CD14-positive monocyte (primary cell): ENCODE measurements around the gene DCTN2. TPM values are rescaled to one million over a fixed set of nuclear protein-coding genes. Genes with fewer than 3 reads are reported as not detected.
A peak's percentile ranks its signal among the peaks of the same experiment; 100 is the strongest.

Experiments used
- DNase-seq, 3 donors: peaks; one replicate each; pipeline ENCODE4 v3.0.0-alpha.2; 2011 to 2022
- H2AFZ ChIP-seq: 2 replicates; pipeline ENCODE4 v1.6.0; 2012; ENCODE audit warnings: mild to moderate bottlenecking, low read depth, low read length, inconsistent platforms; ENCODE audit not compliant: insufficient read depth, poor library complexity, severe bottlenecking
- H3K27ac ChIP-seq, 2 donors: 1 replicate in 1 of 2; 2 replicates in 1 of 2; pipeline ENCODE4 v1.5.1; 2012 to 2013; ENCODE audit warnings: low read length in 2 of 2, control low read depth in 1 of 2, inconsistent platforms in 1 of 2, low read depth in 1 of 2, mild to moderate bottlenecking in 1 of 2
- H3K27me3 ChIP-seq, 2 donors: one replicate each; pipeline versions ENCODE4 v1.6.0 to v1.6.1; 2011 to 2013; ENCODE audit warnings: low read length in 2 of 2; ENCODE audit not compliant: control insufficient read depth in 2 of 2, insufficient read depth in 2 of 2
- H3K36me3 ChIP-seq, 2 donors: replicated peaks in 1 of 2; 1 replicate in 1 of 2; 2 replicates in 1 of 2; pipeline versions ENCODE4 v1.5.1 to v1.6.1; 2012 to 2013; ENCODE audit warnings: low read length in 2 of 2, control low read depth in 1 of 2, inconsistent platforms in 1 of 2, mild to moderate bottlenecking in 1 of 2; ENCODE audit not compliant: insufficient read depth in 2 of 2, control insufficient read depth in 1 of 2
- H3K4me1 ChIP-seq, 2 donors: 1 replicate in 1 of 2; 2 replicates in 1 of 2; pipeline versions ENCODE4 v1.5.1 to v1.6.1; 2012 to 2013; ENCODE audit warnings: low read length in 2 of 2, control low read depth in 1 of 2, inconsistent platforms in 1 of 2, mild to moderate bottlenecking in 1 of 2, moderate library complexity in 1 of 2; ENCODE audit not compliant: insufficient read depth in 2 of 2, control insufficient read depth in 1 of 2
- H3K4me2 ChIP-seq: replicated peaks from 2 replicates; pipeline ENCODE3; 2012; ENCODE audit warnings: low read length, moderate library complexity, mild to moderate bottlenecking; ENCODE audit not compliant: poor library complexity, severe bottlenecking; ENCODE audit errors: extremely low read depth
- H3K4me3 ChIP-seq, 3 experiments: fragments of 200-600 bp in 1 of 3; sonication (generic) in 1 of 3; replicated peaks in 1 of 3; 1 replicate in 2 of 3; 2 replicates in 1 of 3; pipeline ENCODE4 v1.5.1; 2011 to 2013; ENCODE audit warnings: low read length in 3 of 3, mild to moderate bottlenecking in 3 of 3, control low read depth in 2 of 3, low read depth in 2 of 3, inconsistent platforms in 1 of 3, moderate library complexity in 1 of 3
- H3K79me2 ChIP-seq: 2 replicates; pipeline ENCODE4 v1.6.0; 2012; ENCODE audit warnings: mild to moderate bottlenecking, control low read depth, inconsistent platforms, low read length, moderate library complexity; ENCODE audit not compliant: insufficient read depth
- H3K9ac ChIP-seq: 2 replicates; pipeline ENCODE4 v1.6.0; 2017; ENCODE audit warnings: low read length, mild to moderate bottlenecking; ENCODE audit not compliant: insufficient read depth, poor library complexity, severe bottlenecking
- H3K9me3 ChIP-seq, 2 donors: replicated peaks in 1 of 2; 1 replicate in 1 of 2; 2 replicates in 1 of 2; pipeline versions ENCODE4 v1.5.1 to v1.6.1; 2012 to 2013; ENCODE audit warnings: low read length in 2 of 2, control low read depth in 1 of 2; ENCODE audit not compliant: control insufficient read depth in 1 of 2, insufficient read depth in 1 of 2
- H4K20me1 ChIP-seq: 2 replicates; pipeline ENCODE4 v1.6.0; 2012; ENCODE audit warnings: mild to moderate bottlenecking, low read length, control low read depth, moderate library complexity; ENCODE audit not compliant: insufficient read depth
- H3K27ac Mint-ChIP-seq, 7 donors: one replicate each; pipeline ENCODE4 v1.8.0; 2020; ENCODE audit warnings: mild to moderate bottlenecking in 7 of 7, mixed read lengths in 7 of 7, moderate library complexity in 6 of 7, inconsistent platforms in 2 of 7
- H3K27me3 Mint-ChIP-seq, 3 donors: one replicate each; pipeline ENCODE4 v1.8.0; 2021 to 2022; ENCODE audit warnings: low read depth in 3 of 3, mild to moderate bottlenecking in 3 of 3, mixed read lengths in 3 of 3, moderate library complexity in 3 of 3, inconsistent platforms in 1 of 3
- H3K36me3 Mint-ChIP-seq, 2 donors: one replicate each; pipeline ENCODE4 v1.8.0; 2020; ENCODE audit warnings: mixed read lengths in 2 of 2, inconsistent platforms in 1 of 2, mild to moderate bottlenecking in 1 of 2
- H3K4me1 Mint-ChIP-seq: one replicate; pipeline ENCODE4 v1.8.0; 2020; ENCODE audit warnings: mild to moderate bottlenecking, mixed read lengths
- H3K4me3 Mint-ChIP-seq, 2 donors: one replicate each; pipeline ENCODE4 v1.8.0; 2020; ENCODE audit warnings: mild to moderate bottlenecking in 2 of 2, mixed read lengths in 2 of 2, moderate library complexity in 1 of 2
- H3K9me3 Mint-ChIP-seq, 7 donors: one replicate each; pipeline ENCODE4 v1.8.0; 2020 to 2022; ENCODE audit warnings: mixed read lengths in 7 of 7, mild to moderate bottlenecking in 6 of 7, moderate library complexity in 6 of 7, inconsistent platforms in 2 of 7
- CTCF ChIP-seq: fragments of 200-600 bp; IDR thresholded peaks from one replicate; pipeline ENCODE4 v1.8.0; 2022; ENCODE audit warnings: antibody characterized with exemption, mild to moderate bottlenecking
- WGBS: methylation state at CpG from one replicate; pipeline ENCODE4 v1.1.5; 2013; ENCODE audit warnings: missing lambda C conversion rate; ENCODE audit not compliant: insufficient coverage; 5-methylcytosine and 5-hydroxymethylcytosine counted together
- intact Hi-C, 2 donors: fragments of 100-400 bp; cut with micrococcal nuclease; formaldehyde crosslinking; loops; one replicate each; pipeline versions ENCODE4 v1.15.0 to v1.15.1; 2023
- polyA plus RNA-seq, 3 donors: library from polyadenylated mRNA; depleted of rRNA in 1 of 3; unstranded in 2 of 3; stranded (reverse) in 1 of 3; fragments of 300-500 nt in 2 of 3; fragments of >200 nt in 1 of 3; fragmentation: Illumina TruSeq in 2 of 3; gene quantifications; 1 replicate in 2 of 3; 2 replicates in 1 of 3; pipeline ENCODE4 v1.2.3, GENCODE V29; 2012 to 2021

The DCTN2 gene
- polyA plus RNA-seq, 3 donors, result 72.8 to 94.5 (median 82.2) TPM

- no peak for DNase-seq
- Histone ChIP-seq H3K27ac (peak overlapping the region; percentile 96 to 99), H3K36me3 (peaks cover 42 to 43% of the 10 kb centered on the region in 2 donors), H3K27me3 (no peaks in the 10 kb centered on the region), H3K9ac (peak overlapping the region; percentile 75), H3K4me3 (peak overlapping the region in 1 of 3 experiments; percentile 98), H3K4me2 (peak overlapping the region; percentile 98), H4K20me1 (peaks cover 72% of the 10 kb centered on the region), H3K9me3 (no peaks in the 10 kb centered on the region), H3K4me1 (peaks cover 52 to 61% of the 10 kb centered on the region in 2 donors), H3K79me2 (peaks cover 70% of the 10 kb centered on the region), H2AFZ (no peak overlapping the region)
- H3K4me1 Mint-ChIP-seq, result peaks cover 51% of the 10 kb centered on the region
- TF ChIP-seq CTCF, result no peak
- intact Hi-C loops, result loop anchor here (5.0 kb wide), 3 partner anchors 34 to 416 kb away; partner anchors contain the start of genes ARHGAP9 (in 1 of the 2) and MARS1 (in 1 of the 2)
- H3K9me3 Mint-ChIP-seq, result peaks cover 0 to 2% (median 0%) of the 10 kb centered on the region in 7 donors
- peaks cover 0 to 1% (median 0%) of the 10 kb centered on the region in 3 donors for H3K27me3 Mint-ChIP-seq
- H3K36me3 Mint-ChIP-seq, result peaks cover 44 to 51% of the 10 kb centered on the region in 2 donors
- WGBS, result 73% methylated on average over 8 of the region's 17 CpGs
- peak overlapping the region; percentile 99 to 100 (median 99) for H3K27ac Mint-ChIP-seq
- peak overlapping the region; percentile 77 to 86 for H3K4me3 Mint-ChIP-seq
Observed at GRCh38 chr12:57521525-57522010, 25.4 kb downstream of the DCTN2 start.

- Histone ChIP-seq H3K4me3 (peak within 1 kb of the TSS; percentile 70 to 98 (median 89)), H3K27ac (peak within 1 kb of the TSS; percentile 98 to 99), H3K4me2 (peak within 1 kb of the TSS; percentile 98), H4K20me1 (peaks cover 69% of the 10 kb centered on the region), H3K9ac (peak within 1 kb of the TSS; percentile 97), H3K36me3 (peaks cover 42 to 43% of the 10 kb centered on the region in 2 donors), H3K27me3 (no peaks in the 10 kb centered on the region), H3K4me1 (peaks cover 52 to 58% of the 10 kb centered on the region in 2 donors), H3K79me2 (peaks cover 60% of the 10 kb centered on the region), H3K9me3 (no peaks in the 10 kb centered on the region), H2AFZ (no peak within 1 kb of the TSS)
- Mint-ChIP-seq H3K27ac (peak within 1 kb of the TSS; percentile 99 to 100 (median 99)), H3K9me3 (peaks cover 0 to 2% (median 0%) of the 10 kb centered on the region in 7 donors), H3K4me1 (peaks cover 51% of the 10 kb centered on the region), H3K4me3 (peak within 1 kb of the TSS; percentile 96 to 97), H3K36me3 (peaks cover 50 to 51% of the 10 kb centered on the region in 2 donors), H3K27me3 (peaks cover 0 to 1% (median 0%) of the 10 kb centered on the region in 3 donors)
- intact Hi-C loops, result loop anchor here (5.0 kb wide), 3 partner anchors 33 to 417 kb away; partner anchors contain the start of genes ARHGAP9 (in 1 of the 2) and MARS1 (in 1 of the 2)
- no peak for TF ChIP-seq CTCF
- peak; percentile 99 to 100 (median 99) for DNase-seq
- WGBS, result under 1% methylated on average over 15 of the region's 52 CpGs
Observed at GRCh38 chr12:57520053-57520818, 26.8 kb downstream of the DCTN2 start, which contains the start of gene DDIT3. Gene DDIT3 (minus strand): TSS chr12:57520514. CDS start chr12:57517406, 3,108 bp downstream.
